Measurements from ENCODE around the gene ANTXRL. TPM values are rescaled to one million over a fixed set of nuclear protein-coding genes. Genes with fewer than 3 reads are reported as not detected.
"Not testable (repeated sequence)": the region's sequence is repeated elsewhere in the genome, so short reads cannot be mapped to it uniquely, and the experiment has no call there.

Gene ANTXRL
- total RNA-seq, 4 donors from 2014 or later: not detected

GRCh38 chr10:46311501-46311951, 24.7 kb downstream of the ANTXRL start:
- 92 to 100% methylated on average over 1 to 2 of the region's 7 CpGs for WGBS, 2 donors (ENCODE audit: low coverage in 1 of 2)
- TF ChIP-seq EP300 (IDR thresholded peaks at IDR 0.05) (no peak), POLR2AphosphoS5 (IDR thresholded peaks at IDR 0.05) (no peak), POLR2A (IDR thresholded peaks at IDR 0.05) (no peak), CTCF (IDR thresholded peaks at IDR 0.05) (no peak)
- no peak for ATAC-seq
- no peaks in the 10 kb centered on the region for H3K4me1 ChIP-seq
- no peak overlapping the region for H3K27ac ChIP-seq
- H3K4me3 ChIP-seq: no peak overlapping the region
- H3K9me3 ChIP-seq: no peaks in the 10 kb centered on the region
- H3K27me3 ChIP-seq: peaks cover 7% of the 10 kb centered on the region
- H3K36me3 ChIP-seq: no peaks in the 10 kb centered on the region

GRCh38 chr10:46311961-46312431, 25.2 kb downstream of the ANTXRL start:
- 83 to 92% methylated on average over 2 of the region's 9 CpGs for WGBS, 2 donors (ENCODE audit: low coverage in 1 of 2)
- H3K4me1 ChIP-seq, H3K27me3 ChIP-seq, H3K4me3 ChIP-seq, H3K36me3 ChIP-seq, ATAC-seq, H3K9me3 ChIP-seq, H3K27ac ChIP-seq: not testable (repeated sequence)

GRCh38 chr10:46312953-46313352, 26.2 kb downstream of the ANTXRL start:
- no peak overlapping the region for H3K4me3 ChIP-seq
- no peak for ATAC-seq
- WGBS, 2 donors (ENCODE audit: low coverage in 1 of 2): 70 to 80% methylated on average over 1 of the region's 3 CpGs
- H3K4me1 ChIP-seq: no peaks in the 10 kb centered on the region
- H3K9me3 ChIP-seq: no peaks in the 10 kb centered on the region
- peaks cover 7% of the 10 kb centered on the region for H3K27me3 ChIP-seq
- no peak overlapping the region for H3K27ac ChIP-seq
- no peaks in the 10 kb centered on the region for H3K36me3 ChIP-seq
- TF ChIP-seq POLR2A (IDR thresholded peaks at IDR 0.05): no peak
- no peak for TF ChIP-seq POLR2AphosphoS5 (IDR thresholded peaks at IDR 0.05)
- TF ChIP-seq EP300 (IDR thresholded peaks at IDR 0.05): no peak
- no peak for TF ChIP-seq CTCF (IDR thresholded peaks at IDR 0.05)

- no peaks in the 10 kb centered on the region for H3K9me3 ChIP-seq
- H3K36me3 ChIP-seq: no peaks in the 10 kb centered on the region
- TF ChIP-seq POLR2A (IDR thresholded peaks at IDR 0.05): no peak
- TF ChIP-seq CTCF (IDR thresholded peaks at IDR 0.05): no peak
- TF ChIP-seq EP300 (IDR thresholded peaks at IDR 0.05): no peak
- no peak for TF ChIP-seq POLR2AphosphoS5 (IDR thresholded peaks at IDR 0.05)
- WGBS, 2 donors (ENCODE audit: low coverage in 1 of 2): 87% methylated on average over 3 of the region's 8 CpGs; no CpG with 5 or more reads in 1 of the 2 donors
- no peaks in the 10 kb centered on the region for H3K4me1 ChIP-seq
- no peak overlapping the region for H3K27ac ChIP-seq
- H3K4me3 ChIP-seq: no peak overlapping the region
- ATAC-seq: no peak
- H3K27me3 ChIP-seq: peaks cover 7% of the 10 kb centered on the region
Observed at GRCh38 chr10:46314071-46314470, 27.3 kb downstream of the ANTXRL start.

- not testable (repeated sequence) for H3K9me3 ChIP-seq, H3K27ac ChIP-seq, H3K4me3 ChIP-seq, H3K36me3 ChIP-seq, H3K4me1 ChIP-seq, ATAC-seq, H3K27me3 ChIP-seq
- 52 to 58% methylated on average over 2 to 3 of the region's 10 CpGs for WGBS, 2 donors (ENCODE audit: low coverage in 1 of 2)
Observed at GRCh38 chr10:46315071-46315860, 28.5 kb downstream of the ANTXRL start.

GRCh38 chr10:46317370-46317769, 30.6 kb downstream of the ANTXRL start:
- WGBS, 2 donors (ENCODE audit: low coverage in 1 of 2): 78 to 88% methylated on average over 4 of the region's 5 CpGs
- TF ChIP-seq EP300 (IDR thresholded peaks at IDR 0.05) (no peak), CTCF (IDR thresholded peaks at IDR 0.05) (no peak), POLR2A (IDR thresholded peaks at IDR 0.05) (no peak), POLR2AphosphoS5 (IDR thresholded peaks at IDR 0.05) (no peak)
- ATAC-seq: no peak

More at GRCh38 chr10:46317370-46317769, 30.6 kb downstream of the ANTXRL start:
- Histone ChIP-seq H3K9me3 (no peaks in the 10 kb centered on the region), H3K27me3 (no peaks in the 10 kb centered on the region), H3K4me3 (no peak overlapping the region), H3K4me1 (no peaks in the 10 kb centered on the region), H3K27ac (no peak overlapping the region), H3K36me3 (no peaks in the 10 kb centered on the region)
